Coronary artery (tissue), 2 donors: ENCODE measurements around the gene FBN2.
"Not testable (repeated sequence)": the region's sequence is repeated elsewhere in the genome, so short reads cannot be mapped to it uniquely, and the experiment has no call there.

Experiments used
- DNase-seq: peaks from one replicate; pipeline ENCODE4 v3.0.0-alpha.2; 2017; ENCODE audit warnings: low spot score
- H3K27ac ChIP-seq, 2 donors: fragments of 200-600 bp; sonication (generic); one replicate each; pipeline ENCODE4 v1.5.1; 2016 to 2019
- H3K4me3 ChIP-seq: fragments of 200-600 bp; sonication (generic); 2 replicates; pipeline ENCODE4 v1.5.1; 2016; ENCODE audit warnings: mild to moderate bottlenecking, moderate library complexity
- TF ChIP-seq, protein P1 (sequence below): fragments of 200-600 bp; sonication (generic); IDR thresholded peaks from one replicate; pipeline ENCODE4 v1.5.1; 2019; ENCODE audit warnings: antibody characterized with exemption

FBN2 gene

DNA sequence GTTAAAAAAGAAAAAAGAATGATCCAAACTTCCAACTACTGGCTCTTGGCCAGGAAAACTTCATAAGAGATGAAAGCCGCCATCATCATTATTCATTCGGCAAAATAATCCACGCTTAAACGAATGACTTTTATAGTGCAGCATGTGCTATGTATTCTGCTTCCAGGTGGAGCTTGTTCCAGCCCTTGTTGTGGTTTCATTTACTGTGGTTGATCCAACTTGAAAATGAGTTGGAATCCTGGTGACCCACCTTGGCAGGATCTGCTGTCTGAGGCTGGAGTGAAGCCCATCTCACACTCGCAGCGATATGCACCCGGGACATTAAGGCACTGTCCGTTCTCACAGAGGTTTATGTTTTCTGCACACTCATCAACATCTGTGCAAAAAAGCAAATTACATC is 209.6 kb downstream of the FBN2 start:
- no peak for DNase-seq
- Histone ChIP-seq H3K4me3 (no peak overlapping the region), H3K27ac (no peak overlapping the region)
- TF ChIP-seq, protein P1, sequence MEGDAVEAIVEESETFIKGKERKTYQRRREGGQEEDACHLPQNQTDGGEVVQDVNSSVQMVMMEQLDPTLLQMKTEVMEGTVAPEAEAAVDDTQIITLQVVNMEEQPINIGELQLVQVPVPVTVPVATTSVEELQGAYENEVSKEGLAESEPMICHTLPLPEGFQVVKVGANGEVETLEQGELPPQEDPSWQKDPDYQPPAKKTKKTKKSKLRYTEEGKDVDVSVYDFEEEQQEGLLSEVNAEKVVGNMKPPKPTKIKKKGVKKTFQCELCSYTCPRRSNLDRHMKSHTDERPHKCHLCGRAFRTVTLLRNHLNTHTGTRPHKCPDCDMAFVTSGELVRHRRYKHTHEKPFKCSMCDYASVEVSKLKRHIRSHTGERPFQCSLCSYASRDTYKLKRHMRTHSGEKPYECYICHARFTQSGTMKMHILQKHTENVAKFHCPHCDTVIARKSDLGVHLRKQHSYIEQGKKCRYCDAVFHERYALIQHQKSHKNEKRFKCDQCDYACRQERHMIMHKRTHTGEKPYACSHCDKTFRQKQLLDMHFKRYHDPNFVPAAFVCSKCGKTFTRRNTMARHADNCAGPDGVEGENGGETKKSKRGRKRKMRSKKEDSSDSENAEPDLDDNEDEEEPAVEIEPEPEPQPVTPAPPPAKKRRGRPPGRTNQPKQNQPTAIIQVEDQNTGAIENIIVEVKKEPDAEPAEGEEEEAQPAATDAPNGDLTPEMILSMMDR, result no peak

DNA sequence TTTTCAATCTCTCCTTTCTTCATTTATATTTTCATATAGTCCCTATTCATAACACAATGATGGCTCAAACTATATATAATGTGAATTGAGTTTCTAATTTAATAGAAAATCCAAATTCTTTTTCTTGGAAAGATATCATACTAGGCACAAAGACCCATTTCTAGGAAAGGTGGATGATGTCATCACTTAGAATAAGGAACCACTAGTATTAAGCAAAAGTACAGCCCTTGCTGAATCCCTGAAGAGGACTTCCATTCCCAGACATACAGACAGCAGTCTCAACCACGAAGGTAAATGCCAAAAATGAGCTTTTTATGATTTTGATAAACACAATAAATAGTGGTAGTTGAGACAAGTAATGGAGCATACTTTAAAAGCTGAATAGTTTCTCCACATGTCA is 210.0 kb downstream of the FBN2 start:
- TF ChIP-seq, protein P1, result no peak
- no peak overlapping the region for H3K27ac ChIP-seq
- no peak for DNase-seq
- H3K4me3 ChIP-seq, result no peak overlapping the region

DNA sequence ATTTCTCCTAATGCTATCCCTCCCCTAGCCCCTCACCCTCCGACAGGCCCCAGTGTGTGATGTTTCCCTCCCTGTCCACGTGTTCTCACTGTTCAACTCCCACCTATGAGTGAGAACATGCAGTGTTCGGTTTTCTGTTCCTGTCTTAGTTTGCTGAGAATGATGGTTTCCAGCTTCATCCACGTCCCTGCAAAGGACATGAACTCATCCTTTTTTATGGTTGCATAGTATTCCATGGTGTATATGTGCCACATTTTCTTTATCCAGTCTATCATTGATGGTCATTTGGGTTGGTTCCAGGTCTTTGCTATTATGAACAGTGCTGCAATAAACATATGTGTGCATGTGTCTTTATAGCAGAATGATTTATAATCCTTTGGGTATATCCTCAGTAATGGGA is 216.6 kb downstream of the FBN2 start:
- H3K4me3 ChIP-seq, H3K27ac ChIP-seq, DNase-seq: not testable (repeated sequence)

DNA sequence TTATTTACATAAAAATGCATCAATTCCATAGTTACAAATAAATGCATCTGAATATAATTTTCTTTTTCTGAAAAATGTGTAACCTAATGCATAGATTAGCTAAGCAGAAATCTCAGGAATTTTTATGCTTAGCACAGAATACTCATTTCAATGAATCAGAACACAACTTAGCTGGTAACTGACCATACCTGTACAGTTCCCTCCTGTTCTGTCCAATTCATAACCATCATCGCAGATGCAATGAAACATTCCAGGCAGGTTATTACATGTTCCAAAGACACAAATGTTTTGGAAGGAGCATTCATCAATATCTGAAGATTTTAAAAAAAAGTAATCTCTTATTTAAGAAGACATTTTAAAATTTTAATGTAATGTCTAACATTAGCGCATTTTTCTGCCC is 219.4 kb downstream of the FBN2 start:
- Histone ChIP-seq H3K4me3 (no peak overlapping the region), H3K27ac (no peak overlapping the region)
- DNase-seq, result no peak
- TF ChIP-seq, protein P1, result no peak

DNA sequence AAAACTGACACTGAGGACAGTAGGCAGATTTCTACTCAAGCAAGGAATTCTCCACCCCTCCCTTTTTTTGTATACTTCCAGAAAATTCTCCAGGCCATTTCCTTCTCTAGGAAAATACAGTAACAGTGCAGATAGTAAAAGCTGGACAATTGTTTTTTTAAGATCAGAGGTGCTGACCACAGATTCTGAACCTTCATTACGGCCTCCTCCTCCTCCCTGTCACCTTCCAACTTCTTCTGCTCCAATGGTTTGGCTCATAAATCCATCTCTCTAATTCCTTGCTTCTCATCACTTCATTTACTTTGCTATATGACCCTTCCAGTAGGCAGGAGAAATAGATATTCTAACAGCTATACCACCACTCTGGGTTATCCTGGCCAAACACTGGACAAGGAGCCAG is 220.6 kb downstream of the FBN2 start:
- no peak for DNase-seq
- H3K4me3 ChIP-seq, result no peak overlapping the region
- no peak overlapping the region for H3K27ac ChIP-seq
- TF ChIP-seq, protein P1, result no peak

DNA sequence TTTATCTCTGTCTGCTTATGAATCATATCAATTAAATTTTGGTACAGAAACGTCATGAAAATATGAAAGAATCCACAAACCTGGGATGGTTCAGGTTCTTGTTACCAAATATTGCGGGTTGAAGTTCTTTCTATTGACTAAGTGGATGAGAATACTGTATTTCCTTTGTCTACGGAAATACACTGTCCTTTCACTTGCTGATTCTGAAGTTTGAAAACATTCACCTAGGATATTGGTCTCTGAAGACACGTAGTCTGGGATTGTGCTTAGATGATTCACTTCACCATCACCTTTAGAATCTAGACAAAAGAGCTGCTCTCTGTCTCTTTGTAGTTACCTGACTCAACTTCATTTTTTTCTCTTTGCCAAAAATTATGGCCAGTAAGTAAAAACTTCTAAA is 222.4 kb downstream of the FBN2 start:
- DNase-seq, result no peak
- TF ChIP-seq, protein P1, result no peak
- no peak overlapping the region for H3K4me3 ChIP-seq
- no peak overlapping the region for H3K27ac ChIP-seq

DNA sequence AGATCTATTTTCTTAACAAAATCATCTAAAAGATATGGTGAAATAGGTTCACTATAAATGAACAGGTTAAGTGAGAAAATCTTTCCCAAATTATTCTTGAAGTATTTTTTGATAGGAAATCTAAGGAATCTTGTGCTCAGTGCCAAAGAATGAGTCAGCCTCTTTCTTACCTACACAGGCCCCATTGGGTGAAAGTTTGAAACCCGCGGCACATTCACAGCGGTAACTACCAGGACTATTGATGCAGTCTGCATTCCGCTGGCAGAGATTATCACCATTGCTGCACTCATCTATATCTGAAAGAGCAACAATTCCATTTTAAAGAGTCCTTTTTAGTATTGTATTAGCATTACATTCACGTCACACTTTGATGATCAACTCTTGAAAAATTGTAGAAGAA is 232.7 kb downstream of the FBN2 start:
- H3K27ac ChIP-seq, result no peak overlapping the region
- no peak for DNase-seq
- TF ChIP-seq, protein P1, result no peak
- no peak overlapping the region for H3K4me3 ChIP-seq

DNA sequence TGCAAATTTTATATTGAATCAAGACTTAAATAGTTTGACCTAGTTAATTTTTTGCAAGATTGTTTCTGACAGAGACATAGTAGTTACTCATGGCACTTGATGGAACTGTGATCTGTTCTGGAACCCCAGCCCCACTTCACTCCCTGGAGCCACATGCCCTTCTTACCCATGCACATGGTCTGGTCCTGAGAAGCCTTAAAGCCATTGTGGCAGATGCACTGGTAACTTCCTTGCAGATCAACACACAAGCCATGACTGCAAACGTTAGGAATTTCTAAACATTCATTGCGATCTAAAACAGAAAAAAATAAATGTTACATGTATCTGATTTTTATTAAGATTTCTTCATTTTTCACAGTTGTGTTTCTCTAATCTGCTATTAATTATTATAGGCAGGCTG is 233.3 kb downstream of the FBN2 start:
- DNase-seq, result no peak
- H3K4me3 ChIP-seq, result no peak overlapping the region
- no peak overlapping the region for H3K27ac ChIP-seq
- TF ChIP-seq, protein P1, result no peak
